SH-SY5Y (cell line): Measurements from ENCODE around the gene FHIP2A.

Source experiments
- GATA2 ChIP-seq: IDR thresholded peaks from 2 replicates; pipeline ENCODE4 v1.6.1; 2011; ENCODE audit warnings: mild to moderate bottlenecking, low read depth, low read length
- GATA3 ChIP-seq: IDR thresholded peaks from 2 replicates; pipeline ENCODE4 v1.6.1; 2011; ENCODE audit warnings: low read depth, mild to moderate bottlenecking, low read length, moderate library complexity

- TF ChIP-seq GATA2, result no peak
- no peak for TF ChIP-seq GATA3
Measured at GRCh38 chr10:114821293-114821914, at the start of gene FHIP2A.
